ENCODE measurements around the gene HYAL1. TPM values are rescaled to one million over a fixed set of nuclear protein-coding genes. Genes with fewer than 3 reads are reported as not detected.
"Not testable (repeated sequence)": the region's sequence is repeated elsewhere in the genome, so short reads cannot be mapped to it uniquely, and the experiment has no call there.

Gene HYAL1
- total and polyA plus RNA-seq, 8 donors: 2.1 to 41.3 (median 2.9) TPM

DNA sequence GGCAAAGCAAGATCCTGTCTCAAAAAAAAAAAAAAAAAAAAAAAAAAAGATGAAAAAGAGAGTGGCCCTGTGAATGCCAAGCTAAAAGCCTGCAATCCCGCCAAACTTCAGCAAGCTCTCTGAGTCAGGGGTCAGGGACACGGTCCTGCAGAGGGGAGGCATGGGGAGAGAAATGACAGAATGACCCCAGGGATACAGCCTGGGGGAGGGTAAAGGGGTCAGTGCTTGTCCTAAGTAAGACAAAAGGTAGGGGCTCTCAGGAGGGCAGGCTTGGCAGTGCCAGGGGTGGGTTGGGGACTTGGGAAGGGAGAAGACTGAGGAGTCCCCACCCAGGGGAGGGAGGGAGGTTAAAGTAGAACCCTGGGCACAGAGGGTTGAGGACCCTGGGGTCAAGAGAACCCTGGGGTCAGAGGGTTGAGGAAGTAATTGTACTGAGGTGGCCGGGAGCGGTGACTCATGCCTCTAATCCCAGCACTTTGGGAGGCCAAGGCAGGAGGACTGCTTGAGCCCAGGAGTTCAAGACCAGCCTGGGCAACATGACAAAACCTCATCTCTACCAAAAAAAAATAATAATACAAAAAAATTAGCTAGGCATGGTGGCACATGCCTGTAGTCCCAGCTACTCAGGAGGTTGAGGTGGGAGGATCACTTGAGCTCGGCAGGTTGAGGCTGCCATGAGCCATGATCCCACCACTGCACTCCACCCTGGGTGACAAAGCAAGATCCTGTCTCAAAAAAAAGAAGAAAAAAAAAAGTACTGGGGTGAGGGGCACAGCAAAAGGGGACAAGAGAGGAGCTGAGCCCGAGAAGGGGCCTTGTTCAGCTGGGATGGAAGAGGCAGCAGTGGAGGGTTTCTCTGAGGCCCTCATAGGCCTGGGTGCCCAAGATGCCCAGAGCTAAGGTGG is 39.6 kb downstream of the HYAL1 start:
- peaks cover 0 to 11% of the 10 kb centered on the region in 2 donors for H3K36me3 ChIP-seq
- ATAC-seq: no peak
- H3K4me3 ChIP-seq: no peak overlapping the region
- H3K27me3 ChIP-seq: peaks cover 0 to 21% of the 10 kb centered on the region in 2 donors
- DNase-seq: no peak
- peak overlapping the region; percentile 80 to 92 for H3K27ac ChIP-seq
- H3K4me1 ChIP-seq: peaks cover 46 to 78% of the 10 kb centered on the region in 2 donors
- TF ChIP-seq, protein P1, sequence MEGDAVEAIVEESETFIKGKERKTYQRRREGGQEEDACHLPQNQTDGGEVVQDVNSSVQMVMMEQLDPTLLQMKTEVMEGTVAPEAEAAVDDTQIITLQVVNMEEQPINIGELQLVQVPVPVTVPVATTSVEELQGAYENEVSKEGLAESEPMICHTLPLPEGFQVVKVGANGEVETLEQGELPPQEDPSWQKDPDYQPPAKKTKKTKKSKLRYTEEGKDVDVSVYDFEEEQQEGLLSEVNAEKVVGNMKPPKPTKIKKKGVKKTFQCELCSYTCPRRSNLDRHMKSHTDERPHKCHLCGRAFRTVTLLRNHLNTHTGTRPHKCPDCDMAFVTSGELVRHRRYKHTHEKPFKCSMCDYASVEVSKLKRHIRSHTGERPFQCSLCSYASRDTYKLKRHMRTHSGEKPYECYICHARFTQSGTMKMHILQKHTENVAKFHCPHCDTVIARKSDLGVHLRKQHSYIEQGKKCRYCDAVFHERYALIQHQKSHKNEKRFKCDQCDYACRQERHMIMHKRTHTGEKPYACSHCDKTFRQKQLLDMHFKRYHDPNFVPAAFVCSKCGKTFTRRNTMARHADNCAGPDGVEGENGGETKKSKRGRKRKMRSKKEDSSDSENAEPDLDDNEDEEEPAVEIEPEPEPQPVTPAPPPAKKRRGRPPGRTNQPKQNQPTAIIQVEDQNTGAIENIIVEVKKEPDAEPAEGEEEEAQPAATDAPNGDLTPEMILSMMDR (IDR thresholded peaks at IDR 0.05): no peak
- intact Hi-C loops (cut with DNase I): no loop called here
- H3K9me3 ChIP-seq: no peaks in the 10 kb centered on the region

DNA sequence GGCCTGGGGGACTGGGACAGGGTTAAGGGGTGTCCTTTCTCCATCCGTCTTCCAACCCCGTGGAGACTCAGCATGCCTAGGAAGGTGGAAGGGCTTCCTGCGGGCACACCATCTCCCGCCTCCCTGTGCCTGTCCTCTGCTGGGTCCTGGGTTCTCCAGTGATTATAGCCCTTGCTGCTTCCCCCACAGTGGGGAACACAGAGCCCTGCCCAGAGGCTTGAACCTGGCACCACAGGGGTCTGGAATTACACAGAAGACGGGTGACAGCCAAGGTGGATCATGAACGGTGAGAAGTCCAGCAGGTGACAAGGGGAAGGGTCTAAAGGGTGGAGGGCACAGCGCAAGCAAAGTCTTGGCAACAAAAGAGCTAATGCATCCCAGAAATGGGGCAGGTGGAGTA is 40.6 kb downstream of the HYAL1 start:
- H3K4me1 ChIP-seq: peaks cover 37 to 77% of the 10 kb centered on the region in 2 donors
- DNase-seq: no peak
- H3K36me3 ChIP-seq: peaks cover 0 to 20% of the 10 kb centered on the region in 2 donors
- H3K9me3 ChIP-seq: no peaks in the 10 kb centered on the region
- TF ChIP-seq, protein P1 (IDR thresholded peaks at IDR 0.05): no peak
- peaks cover 0 to 18% of the 10 kb centered on the region in 2 donors for H3K27me3 ChIP-seq
- H3K27ac ChIP-seq: no peak overlapping the region
- no peak overlapping the region for H3K4me3 ChIP-seq
- ATAC-seq: no peak
- intact Hi-C loops (cut with DNase I): no loop called here

DNA sequence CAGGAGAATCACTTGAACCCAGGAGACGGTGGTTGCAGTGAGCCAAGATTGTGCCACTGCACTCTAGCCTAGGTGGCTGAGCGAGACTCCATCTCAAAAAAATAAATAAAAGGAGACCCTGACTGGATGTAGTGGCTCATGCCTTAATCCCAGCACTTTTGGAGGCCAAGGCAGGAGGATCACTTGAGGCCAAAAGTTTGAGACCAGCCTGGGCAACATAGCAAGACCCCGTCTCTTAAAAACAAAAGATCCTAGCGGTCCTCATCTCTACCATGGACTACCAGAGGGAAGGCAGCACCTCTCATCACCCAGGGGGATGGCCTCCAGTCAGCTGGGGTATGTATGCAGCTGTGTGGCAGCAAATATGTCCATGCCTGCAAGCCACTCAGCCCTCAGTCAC is 41.2 kb downstream of the HYAL1 start:
- H3K4me3 ChIP-seq; intact Hi-C loops (cut with DNase I); ATAC-seq; DNase-seq; H3K9me3 ChIP-seq: not testable (repeated sequence)
- Histone ChIP-seq H3K36me3 (peaks cover 0 to 26% of the 10 kb centered on the region in 2 donors), H3K27me3 (peaks cover 0 to 13% of the 10 kb centered on the region in 2 donors), H3K27ac (peak overlapping the region in 1 of 2 donors; percentile 88), H3K4me1 (peaks cover 33 to 77% of the 10 kb centered on the region in 2 donors)

DNA sequence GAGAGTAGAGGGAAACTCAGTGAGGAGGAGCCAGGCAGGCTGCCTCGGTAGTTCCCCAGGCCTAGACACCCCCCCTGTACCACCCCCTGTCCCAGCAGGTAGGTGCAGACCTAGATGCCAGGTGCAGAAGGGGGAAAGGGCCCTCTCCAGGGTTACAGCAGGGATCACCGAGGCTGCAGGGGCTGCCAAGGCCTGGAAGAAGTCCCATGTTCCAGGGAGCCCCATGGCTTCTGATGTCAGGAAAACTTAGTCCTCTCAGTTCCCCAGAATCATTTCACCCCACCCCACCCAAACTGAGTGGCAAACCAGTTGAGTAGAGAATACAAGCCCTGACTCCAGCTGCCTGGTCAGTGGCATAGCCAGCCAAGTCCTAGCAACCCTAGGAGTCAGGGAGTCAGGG is 41.9 kb downstream of the HYAL1 start:
- Histone ChIP-seq H3K4me3 (no peak overlapping the region), H3K36me3 (peaks cover 0 to 33% of the 10 kb centered on the region in 2 donors), H3K4me1 (peaks cover 32 to 79% of the 10 kb centered on the region in 2 donors), H3K27ac (peak overlapping the region; percentile 88 to 98), H3K9me3 (no peaks in the 10 kb centered on the region), H3K27me3 (peaks cover 0 to 6% of the 10 kb centered on the region in 2 donors)
- TF ChIP-seq, protein P1 (IDR thresholded peaks at IDR 0.05): no peak
- DNase-seq (peak in 1 of 4 donors; percentile 25), ATAC-seq (no peak)
- intact Hi-C loops (cut with DNase I): no loop called here

DNA sequence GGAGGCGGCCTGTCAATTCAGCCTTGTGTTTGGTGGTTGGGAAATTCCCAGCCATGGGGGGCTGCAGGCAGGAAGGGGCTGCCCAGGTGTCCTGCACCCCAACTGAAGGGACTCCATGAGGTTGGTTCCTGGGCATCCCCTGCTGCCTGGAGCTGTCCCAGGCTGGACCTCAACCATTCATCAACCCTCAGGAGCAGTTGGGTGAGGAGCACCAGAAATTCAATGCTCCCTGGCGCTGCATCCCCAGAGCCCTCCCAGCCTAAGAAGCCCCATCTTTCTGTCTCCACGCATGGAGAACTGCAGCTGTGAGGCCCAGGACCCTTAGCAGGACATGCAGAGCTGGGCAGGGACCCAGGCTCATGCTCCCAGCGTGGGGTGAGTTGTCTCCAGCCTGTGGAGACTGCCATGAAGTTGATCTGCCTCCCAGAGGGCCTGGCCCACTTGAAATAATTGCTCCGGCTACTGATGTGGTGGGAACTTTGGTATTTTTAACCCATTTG is 42.4 kb downstream of the HYAL1 start:
- Histone ChIP-seq H3K4me3 (peak overlapping the region; percentile 37 to 42), H3K9me3 (no peaks in the 10 kb centered on the region), H3K4me1 (peaks cover 27 to 81% of the 10 kb centered on the region in 2 donors), H3K27ac (peak overlapping the region; percentile 88 to 98), H3K27me3 (peaks cover 0 to under 1% of the 10 kb centered on the region in 2 donors), H3K36me3 (peaks cover 0 to 38% of the 10 kb centered on the region in 2 donors)
- DNase-seq: peak in 1 of 4 donors; percentile 34
- intact Hi-C loops (cut with DNase I): no loop called here
- ATAC-seq: no peak
- TF ChIP-seq, protein P1 (IDR thresholded peaks at IDR 0.05): no peak

All from left lung (tissue), 10 donors.